ENCODE results near the gene BPI.
"Not testable (repeated sequence)": the region's sequence is repeated elsewhere in the genome, so short reads cannot be mapped to it uniquely, and the experiment has no call there.

BPI gene

DNA sequence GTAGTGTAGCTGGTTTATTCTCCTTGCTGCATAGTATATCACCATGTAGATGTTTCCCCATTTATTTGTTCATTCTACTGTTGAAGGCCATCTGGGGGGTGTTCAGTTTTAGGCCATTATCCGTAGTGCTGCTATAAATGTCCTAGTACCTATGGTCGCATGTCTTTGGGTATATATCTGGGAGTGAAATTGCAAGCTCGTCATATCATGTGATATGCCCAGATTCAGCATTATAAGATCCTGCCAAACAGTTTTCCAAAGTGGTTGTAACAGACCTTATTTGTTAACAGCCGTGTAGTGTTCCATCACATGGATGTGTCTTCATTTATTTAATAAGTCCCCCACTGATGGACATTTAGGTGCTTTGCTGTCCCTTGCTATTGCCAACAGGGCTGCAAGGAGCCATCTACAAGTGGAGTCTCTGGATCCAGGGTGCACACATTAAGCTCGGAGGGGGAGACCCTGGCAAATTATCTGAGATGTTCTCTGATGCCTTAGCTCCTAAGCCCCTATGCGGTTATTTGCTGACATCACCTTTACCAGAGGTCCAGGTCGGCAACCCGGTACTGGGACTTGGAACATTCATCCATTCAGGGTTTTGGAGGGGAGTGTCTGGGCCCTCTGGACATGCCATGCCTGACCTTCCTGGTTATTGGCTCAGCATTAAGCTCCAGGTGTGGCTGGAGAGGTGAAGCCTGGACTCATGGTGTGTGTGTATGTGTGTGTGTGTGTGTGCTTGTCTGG, 59.2 kb downstream of the BPI start:
- DNase-seq (ENCODE audit: low read depth in 2 of 2), result no peak

DNA sequence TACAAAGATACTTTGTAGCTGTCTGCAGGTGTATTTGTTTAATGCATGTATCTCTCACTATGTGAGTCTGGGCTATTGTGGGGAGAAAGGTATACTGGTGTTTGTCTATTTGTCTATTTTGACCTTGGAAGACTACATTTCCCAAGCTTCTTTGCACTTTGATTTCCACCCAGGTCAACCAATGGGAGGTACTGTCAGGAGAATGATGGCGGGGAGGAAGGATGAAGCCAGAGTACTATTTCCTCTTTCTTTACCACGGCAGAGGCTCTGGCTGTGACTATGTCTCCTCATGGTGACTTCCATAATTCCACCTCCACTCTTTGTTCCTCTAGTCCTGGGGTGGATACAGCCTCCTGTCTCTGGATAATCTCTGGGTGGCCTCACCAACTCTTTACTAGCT, 65.4 kb downstream of the BPI start:
- no peak for DNase-seq (ENCODE audit: low read depth in 2 of 2)

DNA sequence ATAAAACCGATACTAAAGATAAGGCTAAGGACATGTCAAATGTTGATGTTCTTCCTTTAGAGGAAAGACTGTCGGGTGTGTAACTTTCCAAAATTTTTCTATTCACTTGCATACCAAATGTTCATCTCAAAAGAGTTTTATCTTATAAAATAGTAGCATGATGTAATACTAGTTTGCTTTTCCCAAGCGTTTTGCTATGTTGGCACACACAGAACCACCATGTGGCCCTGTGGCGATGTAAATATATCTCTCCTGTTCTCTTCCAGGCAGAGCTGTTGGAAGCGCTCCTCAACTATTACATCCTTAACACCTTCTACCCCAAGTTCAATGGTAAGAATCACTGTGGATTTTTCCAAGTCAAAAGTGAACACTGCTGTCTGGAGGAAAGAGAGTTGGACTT, 68.8 kb downstream of the BPI start:
- DNase-seq (ENCODE audit: low read depth in 2 of 2), result no peak

DNA sequence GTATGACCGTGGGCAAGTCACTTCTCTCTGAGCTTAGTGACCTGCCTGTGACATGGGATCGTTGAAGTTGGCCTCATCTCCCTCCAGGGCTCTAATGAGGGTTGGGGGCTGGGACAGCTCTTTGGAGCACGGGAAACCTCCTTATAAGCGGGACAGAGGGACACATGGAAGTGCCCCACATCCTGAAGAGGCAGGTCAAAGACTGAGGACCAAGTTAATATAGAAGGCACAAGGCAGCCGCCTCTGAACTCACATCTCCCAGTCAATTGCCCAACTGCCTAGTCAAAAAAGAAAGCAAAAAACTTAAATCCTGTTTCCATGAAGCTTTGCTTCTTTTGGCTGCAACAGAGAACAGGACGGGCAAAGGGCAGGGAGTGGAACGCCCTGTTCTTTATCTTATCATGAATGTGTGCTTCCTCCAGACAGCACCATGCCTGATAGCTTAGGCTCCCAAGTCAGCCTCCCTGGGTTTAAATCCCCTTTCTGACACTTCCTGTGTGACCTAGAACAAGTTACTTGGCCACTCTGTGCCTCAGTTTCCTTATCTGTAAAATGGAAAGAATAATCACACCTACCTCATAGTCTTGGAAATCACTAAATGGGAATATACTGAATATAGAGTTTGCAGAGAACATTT, 69.4 kb downstream of the BPI start:
- no peak for DNase-seq (ENCODE audit: low read depth in 2 of 2)

DNA sequence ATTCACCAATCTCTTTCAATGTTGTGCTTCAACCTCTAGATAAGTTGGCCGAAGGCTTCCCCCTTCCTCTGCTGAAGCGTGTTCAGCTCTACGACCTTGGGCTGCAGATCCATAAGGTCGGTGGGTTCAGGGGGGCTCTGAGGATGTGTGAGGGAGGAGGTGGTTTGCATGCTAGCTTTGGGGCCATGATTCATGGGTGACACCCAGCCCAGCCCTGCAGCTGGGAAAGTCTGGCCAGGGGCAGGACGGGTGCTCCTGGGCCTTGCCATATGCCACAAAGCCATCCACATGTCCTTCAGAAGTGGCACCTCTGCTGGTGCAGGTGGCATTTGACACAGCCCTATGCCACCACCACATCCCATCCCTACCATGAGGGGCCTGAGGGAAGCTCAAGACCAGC, 69.9 kb downstream of the BPI start:
- no peak for DNase-seq (ENCODE audit: low read depth in 2 of 2)

DNA sequence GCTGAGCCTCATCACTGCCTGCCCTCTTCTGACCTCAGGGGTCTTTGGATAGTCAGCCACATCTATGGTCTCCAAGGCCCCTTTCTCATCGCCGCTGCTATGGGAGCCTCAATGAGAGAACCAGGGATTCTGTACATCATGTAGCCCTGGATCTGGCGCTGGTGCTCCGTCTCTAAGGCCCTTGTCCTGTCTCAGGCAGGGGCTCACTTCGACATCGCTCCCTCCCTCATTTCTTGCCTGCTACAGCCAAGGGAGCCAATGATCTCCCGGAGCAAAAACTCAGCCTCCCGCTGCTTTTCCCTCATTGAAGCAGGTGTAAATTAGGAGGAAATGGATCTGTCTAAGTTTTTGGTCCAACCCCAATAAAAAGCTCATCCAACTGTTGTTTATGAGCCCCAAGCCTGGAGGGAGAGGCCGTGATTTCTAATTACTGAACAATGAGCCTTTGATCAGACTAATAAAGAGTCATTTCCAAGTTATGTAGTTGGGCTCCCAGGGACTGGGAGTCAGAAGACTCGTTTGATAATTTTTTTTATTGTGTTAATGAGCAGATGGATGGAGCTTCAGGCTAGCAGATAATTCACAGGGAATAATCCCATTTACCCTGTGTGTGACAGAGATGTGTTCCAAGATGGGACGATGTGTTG, 73.2 kb downstream of the BPI start:
- DNase-seq (ENCODE audit: low read depth in 2 of 2), result no peak

DNA sequence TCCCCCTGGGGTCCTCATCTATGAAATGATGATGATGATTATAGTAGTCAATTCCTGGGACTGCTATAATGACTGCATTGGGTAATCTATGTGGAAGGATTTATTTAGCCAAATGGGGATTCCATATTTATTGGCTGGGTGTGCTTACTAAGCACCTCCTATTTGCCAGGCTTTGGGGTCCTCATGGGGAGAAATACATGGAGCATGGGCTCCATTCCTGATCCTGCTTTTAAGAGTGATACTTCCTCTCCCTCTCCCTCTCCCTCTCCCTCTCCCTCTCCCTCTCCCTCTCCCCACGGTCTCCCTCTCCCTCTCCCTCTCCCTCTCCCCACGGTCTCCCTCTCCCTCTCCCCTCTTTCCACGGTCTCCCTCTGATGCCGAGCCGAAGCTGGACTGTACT, 73.9 kb downstream of the BPI start:
- not testable (repeated sequence) for DNase-seq (ENCODE audit: low read depth in 2 of 2)

DNA sequence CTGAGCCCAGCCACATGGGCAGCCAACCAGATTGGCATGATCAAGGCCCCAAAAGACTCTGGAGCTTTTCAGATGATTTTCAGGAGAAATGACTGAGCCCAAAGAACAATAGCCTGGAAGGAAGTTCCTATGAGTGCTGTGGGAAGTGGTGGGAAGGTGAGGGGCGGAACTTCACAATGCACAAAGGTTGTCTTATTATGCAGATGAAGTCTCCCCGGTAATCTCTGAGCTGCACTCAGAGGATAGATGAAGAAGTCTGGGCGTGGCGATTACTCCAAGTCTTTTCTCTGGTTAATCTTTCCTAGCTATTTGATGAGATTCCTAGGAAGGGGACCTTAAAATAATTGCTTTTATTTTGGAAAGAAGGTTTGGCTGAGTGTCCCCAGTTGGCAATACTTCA, 79.2 kb downstream of the BPI start:
- no peak for DNase-seq (ENCODE audit: low read depth in 2 of 2)

DNA sequence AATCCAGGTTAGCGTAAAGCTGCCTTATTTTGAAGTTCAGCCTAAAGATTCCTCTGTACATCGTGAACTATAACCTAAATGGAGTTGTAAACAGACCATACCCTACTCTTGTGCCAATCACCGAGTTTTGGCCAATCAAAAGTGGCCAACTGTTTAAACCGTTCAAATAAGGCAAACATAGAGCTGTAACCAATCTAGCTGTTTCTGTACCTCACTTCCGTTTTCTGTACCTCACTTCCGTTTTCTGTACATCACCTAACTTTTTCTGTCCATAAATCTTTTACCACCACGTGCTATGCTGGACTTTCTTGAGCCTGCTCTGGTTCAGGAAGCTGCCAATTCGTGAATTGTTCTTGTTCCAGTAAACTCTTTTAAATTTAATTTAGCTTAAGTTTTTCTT, 82.0 kb downstream of the BPI start:
- DNase-seq (ENCODE audit: low read depth in 2 of 2), result no peak

DNA sequence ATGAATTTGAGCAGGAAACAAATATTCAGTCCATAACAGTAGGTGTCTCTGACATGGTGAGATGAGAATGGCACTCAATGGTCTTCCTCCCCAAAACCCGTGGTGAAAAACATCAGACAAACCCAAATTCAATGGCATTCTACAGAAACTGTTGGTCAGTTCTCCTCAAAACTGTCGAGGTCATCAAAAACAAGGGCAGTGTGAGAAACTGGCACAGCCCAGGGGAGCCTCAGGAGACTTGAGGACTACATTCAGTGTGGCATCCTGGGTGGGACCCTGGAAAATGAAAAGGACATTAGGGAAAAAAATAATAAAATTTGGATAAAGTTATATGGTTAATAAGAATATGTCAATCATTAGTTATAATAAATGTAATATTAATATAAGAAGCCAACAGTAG, 82.9 kb downstream of the BPI start:
- no peak for DNase-seq (ENCODE audit: low read depth in 2 of 2)
